RWPE2 (cell line): ENCODE results near the gene ALDH3B2.
"Not testable (repeated sequence)": the region's sequence is repeated elsewhere in the genome, so short reads cannot be mapped to it uniquely, and the experiment has no call there.

Experiments
- ATAC-seq: fragments of 200-7000 bp; cut with Tn5 transposase; 3 replicates; pipeline ENCODE4 v1.9.1; 2021; ENCODE audit warnings: low read depth
- DNase-seq: peaks from one replicate; pipeline ENCODE4 v3.0.0-alpha.2; 2020; ENCODE audit warnings: low spot score
- H3K27ac ChIP-seq: fragments of 450-650 bp; 2 replicates; pipeline ENCODE4 v1.5.1; 2017; ENCODE audit warnings: mild to moderate bottlenecking; ENCODE audit not compliant: poor library complexity, severe bottlenecking
- H3K27me3 ChIP-seq: fragments of 250-450 bp; sonication (Bioruptor Pico); 2 replicates; pipeline ENCODE4 v1.5.1; 2021; ENCODE audit warnings: mild to moderate bottlenecking, moderate library complexity; ENCODE audit not compliant: insufficient read depth, poor library complexity, severe bottlenecking
- H3K36me3 ChIP-seq: fragments of 250-450 bp; sonication (Bioruptor Pico); 2 replicates; pipeline ENCODE4 v1.5.1; 2020; ENCODE audit warnings: low read depth, mild to moderate bottlenecking, moderate library complexity
- H3K4me1 ChIP-seq: fragments of 250-450 bp; sonication (Bioruptor Pico); 2 replicates; pipeline ENCODE4 v1.5.1; 2021; ENCODE audit warnings: mild to moderate bottlenecking, moderate library complexity; ENCODE audit not compliant: insufficient read depth, poor library complexity, severe bottlenecking
- H3K4me3 ChIP-seq: fragments of 250-450 bp; sonication (Bioruptor Pico); 2 replicates; pipeline ENCODE4 v1.5.1; 2021; ENCODE audit warnings: mild to moderate bottlenecking, moderate library complexity; ENCODE audit not compliant: severe bottlenecking
- H3K9me3 ChIP-seq: fragments of 250-450 bp; sonication (Bioruptor Pico); 2 replicates; pipeline ENCODE4 v1.5.1; 2021; ENCODE audit warnings: mild to moderate bottlenecking, moderate library complexity; ENCODE audit not compliant: severe bottlenecking
- CTCF ChIP-seq: fragments of 450-650 bp; IDR thresholded peaks from one replicate; pipeline ENCODE4 v1.5.1; 2017; ENCODE audit warnings: mild to moderate bottlenecking, moderate library complexity; ENCODE audit not compliant: poor library complexity, severe bottlenecking

ALDH3B2 gene

GRCh38 chr11:67705264-67705663 lies 30.8 kb upstream of the ALDH3B2 start:
- H3K36me3 ChIP-seq: no peaks in the 10 kb centered on the region
- H3K9me3 ChIP-seq: peaks cover 3% of the 10 kb centered on the region
- no peaks in the 10 kb centered on the region for H3K27me3 ChIP-seq
- no peak overlapping the region for H3K4me3 ChIP-seq
- TF ChIP-seq CTCF: no peak
- no peak overlapping the region for H3K27ac ChIP-seq
- peaks cover 21% of the 10 kb centered on the region for H3K4me1 ChIP-seq
- DNase-seq: no peak
- no peak for ATAC-seq

GRCh38 chr11:67704524-67704923 lies 30.1 kb upstream of the ALDH3B2 start:
- Histone ChIP-seq H3K9me3 (peaks cover 3% of the 10 kb centered on the region), H3K4me1 (peaks cover 24% of the 10 kb centered on the region), H3K27me3 (no peaks in the 10 kb centered on the region), H3K27ac (no peak overlapping the region), H3K36me3 (no peaks in the 10 kb centered on the region), H3K4me3 (no peak overlapping the region)
- ATAC-seq: no peak
- TF ChIP-seq CTCF: no peak
- DNase-seq: no peak

GRCh38 chr11:67703709-67704108 lies 29.3 kb upstream of the ALDH3B2 start:
- H3K4me3 ChIP-seq, H3K9me3 ChIP-seq, ATAC-seq, H3K27me3 ChIP-seq, H3K36me3 ChIP-seq, DNase-seq, H3K27ac ChIP-seq: not testable (repeated sequence)
- peaks cover 27% of the 10 kb centered on the region for H3K4me1 ChIP-seq

GRCh38 chr11:67700548-67701262 lies 26.3 kb upstream of the ALDH3B2 start:
- Histone ChIP-seq H3K9me3 (peaks cover 3% of the 10 kb centered on the region), H3K4me3 (no peak overlapping the region), H3K4me1 (peaks cover 34% of the 10 kb centered on the region), H3K36me3 (no peaks in the 10 kb centered on the region), H3K27me3 (no peaks in the 10 kb centered on the region), H3K27ac (no peak overlapping the region)
- no peak for TF ChIP-seq CTCF
- no peak for DNase-seq
- no peak for ATAC-seq

- no peak for ATAC-seq
- no peak for DNase-seq
- no peaks in the 10 kb centered on the region for H3K27me3 ChIP-seq
- no peak overlapping the region for H3K4me3 ChIP-seq
- H3K27ac ChIP-seq: no peak overlapping the region
- no peaks in the 10 kb centered on the region for H3K36me3 ChIP-seq
- H3K9me3 ChIP-seq: peaks cover 3% of the 10 kb centered on the region
- H3K4me1 ChIP-seq: peaks cover 36% of the 10 kb centered on the region
- TF ChIP-seq CTCF: no peak
These were observed 25.7 kb upstream of the ALDH3B2 start for GRCh38 chr11:67700141-67700540.
